ENCODE data around the gene SYT17.

DNA sequence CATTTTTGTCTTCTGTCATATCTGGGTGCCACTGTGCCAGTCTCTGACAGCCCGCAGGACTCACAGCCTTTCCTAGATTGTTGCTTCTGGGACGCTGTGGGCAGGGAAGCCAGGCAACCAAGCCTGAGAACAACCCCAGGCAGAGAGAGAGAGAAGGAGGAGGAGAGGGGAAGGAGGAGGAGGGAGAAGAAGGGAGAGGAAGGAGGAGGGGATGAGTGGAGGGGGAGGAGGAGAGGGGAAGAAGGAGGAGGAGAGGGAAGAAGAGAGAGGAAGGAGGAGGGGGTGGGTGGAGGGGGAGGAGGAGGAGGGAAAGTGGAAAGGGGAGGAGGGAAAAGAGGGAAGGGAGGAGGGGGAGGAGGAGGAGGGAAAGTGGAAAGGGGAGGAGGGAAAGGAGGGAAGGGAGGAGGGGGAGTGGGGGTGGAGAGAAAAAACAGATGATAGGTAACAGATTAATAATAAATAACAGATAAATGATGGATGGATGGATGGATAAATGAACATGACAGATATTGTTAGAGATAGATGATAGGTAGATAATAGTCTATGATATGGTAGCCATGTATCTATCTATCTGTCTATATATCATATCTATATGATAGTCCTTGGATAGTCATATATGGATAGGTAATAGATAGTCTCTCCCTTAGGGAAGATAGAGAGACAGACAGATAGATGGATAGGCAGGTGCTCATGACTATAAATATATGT lies 146.8 kb downstream of the SYT17 start:
- TF ChIP-seq, protein P1, sequence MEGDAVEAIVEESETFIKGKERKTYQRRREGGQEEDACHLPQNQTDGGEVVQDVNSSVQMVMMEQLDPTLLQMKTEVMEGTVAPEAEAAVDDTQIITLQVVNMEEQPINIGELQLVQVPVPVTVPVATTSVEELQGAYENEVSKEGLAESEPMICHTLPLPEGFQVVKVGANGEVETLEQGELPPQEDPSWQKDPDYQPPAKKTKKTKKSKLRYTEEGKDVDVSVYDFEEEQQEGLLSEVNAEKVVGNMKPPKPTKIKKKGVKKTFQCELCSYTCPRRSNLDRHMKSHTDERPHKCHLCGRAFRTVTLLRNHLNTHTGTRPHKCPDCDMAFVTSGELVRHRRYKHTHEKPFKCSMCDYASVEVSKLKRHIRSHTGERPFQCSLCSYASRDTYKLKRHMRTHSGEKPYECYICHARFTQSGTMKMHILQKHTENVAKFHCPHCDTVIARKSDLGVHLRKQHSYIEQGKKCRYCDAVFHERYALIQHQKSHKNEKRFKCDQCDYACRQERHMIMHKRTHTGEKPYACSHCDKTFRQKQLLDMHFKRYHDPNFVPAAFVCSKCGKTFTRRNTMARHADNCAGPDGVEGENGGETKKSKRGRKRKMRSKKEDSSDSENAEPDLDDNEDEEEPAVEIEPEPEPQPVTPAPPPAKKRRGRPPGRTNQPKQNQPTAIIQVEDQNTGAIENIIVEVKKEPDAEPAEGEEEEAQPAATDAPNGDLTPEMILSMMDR (optimal IDR thresholded peaks at IDR 0.05 in 1 of 3, IDR thresholded peaks at IDR 0.05 in 1 of 3, conservative IDR thresholded peaks at IDR 0.05 in 1 of 3; ENCODE audit: extremely low read depth in 1 of 3, insufficient read depth in 2 of 3, low read length in 3 of 3) = no peak
- no peak for TF ChIP-seq EZH2 (IDR thresholded peaks at IDR 0.05; ENCODE audit: low read length)
